Uterus (tissue), 4 donors: ENCODE data around the gene RBBP8. TPM values are rescaled to one million over a fixed set of nuclear protein-coding genes. Genes with fewer than 3 reads are reported as not detected.

ENCODE experiments used
- DNase-seq, 2 donors: peaks; one replicate each; pipeline ENCODE4 v3.0.0-alpha.2; 2019 to 2020
- H3K27ac ChIP-seq, 2 donors: fragments of 200-600 bp; sonication (generic); 1 replicate in 1 of 2; 2 replicates in 1 of 2; pipeline ENCODE4 v1.5.1; 2016 to 2018
- H3K27me3 ChIP-seq, 2 donors: fragments of 200-600 bp; sonication (generic); one replicate each; pipeline ENCODE4 v1.5.1; 2018 to 2019; ENCODE audit warnings: control low read depth in 1 of 2
- H3K36me3 ChIP-seq, 2 donors: fragments of 200-600 bp; sonication (generic); one replicate each; pipeline ENCODE4 v1.5.1; 2019; ENCODE audit warnings: control low read depth in 1 of 2
- H3K4me1 ChIP-seq, 2 donors: fragments of 200-600 bp; sonication (generic); one replicate each; pipeline ENCODE4 v1.5.1; 2018 to 2019; ENCODE audit warnings: control low read depth in 1 of 2
- H3K4me3 ChIP-seq, 2 donors: fragments of 200-600 bp; sonication (generic); 1 replicate in 1 of 2; 2 replicates in 1 of 2; pipeline ENCODE4 v1.5.1; 2018 to 2019; ENCODE audit warnings: mild to moderate bottlenecking in 1 of 2
- H3K9me3 ChIP-seq, 2 donors: fragments of 200-600 bp; sonication (generic); one replicate each; pipeline ENCODE4 v1.5.1; 2019; ENCODE audit warnings: control low read depth in 1 of 2
- CTCF ChIP-seq, 4 experiments: fragments of 200-600 bp in 2 of 4; fragments of 450-650 bp in 2 of 4; sonication (generic) in 2 of 4; IDR thresholded peaks; one replicate each; pipeline ENCODE4 v1.5.1; 2016 to 2019; ENCODE audit warnings: antibody characterized with exemption in 4 of 4, mild to moderate bottlenecking in 2 of 4, moderate library complexity in 1 of 4
- POLR2A ChIP-seq, 2 donors: fragments of 450-650 bp; IDR thresholded peaks; one replicate each; pipeline ENCODE4 v1.6.1; 2016; ENCODE audit warnings: antibody characterized with exemption in 2 of 2, mild to moderate bottlenecking in 1 of 2, moderate library complexity in 1 of 2
- intact Hi-C: fragments of 100-400 bp; cut with DNase I; formaldehyde crosslinking; loops from one replicate; pipeline ENCODE4 v1.15.1; 2023; ENCODE audit warnings: low total_unique reads
- total RNA-seq, 4 donors: library from RNA; depleted of rRNA in 3 of 4; stranded (reverse); fragments of >200 nt in 3 of 4; gene quantifications; one replicate each; pipeline versions ENCODE4 v1.1.0 to v1.2.4, GENCODE V29; 2014 to 2023
- donor health status: DM: yes; HTN: yes; CAD: no.

RBBP8 gene
- total RNA-seq, 4 donors from 2014 or later = 34.8 to 43.5 (median 43.3) TPM

GRCh38 chr18:23021623-23022022, 88.5 kb downstream of the RBBP8 start:
- no peak for DNase-seq
- no peaks in the 10 kb centered on the region for H3K27me3 ChIP-seq
- no peaks in the 10 kb centered on the region for H3K36me3 ChIP-seq
- intact Hi-C loops = no loop called here
- H3K27ac ChIP-seq = no peak overlapping the region
- H3K4me1 ChIP-seq = no peaks in the 10 kb centered on the region
- no peak for TF ChIP-seq POLR2A (IDR thresholded peaks at IDR 0.05)
- no peak for TF ChIP-seq CTCF (IDR thresholded peaks at IDR 0.05)
- H3K4me3 ChIP-seq = no peak overlapping the region
- no peaks in the 10 kb centered on the region for H3K9me3 ChIP-seq

- Histone ChIP-seq H3K9me3 (no peaks in the 10 kb centered on the region), H3K27ac (no peak overlapping the region), H3K36me3 (no peaks in the 10 kb centered on the region), H3K4me1 (no peaks in the 10 kb centered on the region), H3K27me3 (no peaks in the 10 kb centered on the region), H3K4me3 (no peak overlapping the region)
- TF ChIP-seq CTCF (IDR thresholded peaks at IDR 0.05) = no peak
- DNase-seq = no peak
- intact Hi-C loops = no loop called here
Measured at GRCh38 chr18:23032030-23032582, 99.0 kb downstream of the RBBP8 start.

- intact Hi-C loops = no loop called here
- no peak for TF ChIP-seq POLR2A (IDR thresholded peaks at IDR 0.05)
- TF ChIP-seq CTCF (IDR thresholded peaks at IDR 0.05) = no peak
Measured at GRCh38 chr18:23033056-23033455, 99.9 kb downstream of the RBBP8 start.

GRCh38 chr18:23036660-23037201, 103.6 kb downstream of the RBBP8 start:
- Histone ChIP-seq H3K4me1 (no peaks in the 10 kb centered on the region), H3K9me3 (no peaks in the 10 kb centered on the region), H3K36me3 (no peaks in the 10 kb centered on the region), H3K27me3 (no peaks in the 10 kb centered on the region), H3K4me3 (no peak overlapping the region), H3K27ac (no peak overlapping the region)
- no peak for DNase-seq
- TF ChIP-seq POLR2A (IDR thresholded peaks at IDR 0.05) (no peak), CTCF (IDR thresholded peaks at IDR 0.05) (no peak)
- intact Hi-C loops = no loop called here

More at GRCh38 chr18:23033056-23033455, 99.9 kb downstream of the RBBP8 start:
- no peaks in the 10 kb centered on the region for H3K4me1 ChIP-seq
- no peak overlapping the region for H3K4me3 ChIP-seq
- H3K9me3 ChIP-seq = no peaks in the 10 kb centered on the region
- H3K27ac ChIP-seq = no peak overlapping the region
- no peak for DNase-seq
- no peaks in the 10 kb centered on the region for H3K36me3 ChIP-seq
- no peaks in the 10 kb centered on the region for H3K27me3 ChIP-seq

- Histone ChIP-seq H3K4me3 (no peak overlapping the region), H3K9me3 (no peaks in the 10 kb centered on the region), H3K4me1 (no peaks in the 10 kb centered on the region), H3K36me3 (no peaks in the 10 kb centered on the region), H3K27me3 (no peaks in the 10 kb centered on the region), H3K27ac (no peak overlapping the region)
- DNase-seq = no peak
- TF ChIP-seq POLR2A (IDR thresholded peaks at IDR 0.05) (no peak), CTCF (IDR thresholded peaks at IDR 0.05) (no peak)
- intact Hi-C loops = no loop called here
Measured at GRCh38 chr18:23037646-23038045, 104.5 kb downstream of the RBBP8 start.
